Esophagus squamous epithelium (tissue), 5 donors: ENCODE results near the gene PTDSS2. TPM values are rescaled to one million over a fixed set of nuclear protein-coding genes. Genes with fewer than 3 reads are reported as not detected.

Source experiments
- DNase-seq: peaks from one replicate; lab custom pipeline; 2025; lab: John Stamatoyannopoulos, UW
- H3K27ac ChIP-seq, 4 donors: fragments of 200-600 bp; sonication (generic); one replicate each; pipeline ENCODE4 v1.5.1; 2016 to 2019; ENCODE audit warnings: mild to moderate bottlenecking in 1 of 4
- H3K27me3 ChIP-seq, 4 donors: fragments of 200-600 bp; sonication (generic); 1 replicate in 3 of 4; 2 replicates in 1 of 4; pipeline versions ENCODE4 v1.5.1 to v1.6.0; 2017 to 2021; ENCODE audit warnings: antibody characterized with exemption in 1 of 4
- H3K36me3 ChIP-seq, 3 donors: fragments of 200-600 bp; sonication (generic); one replicate each; pipeline ENCODE4 v1.5.1; 2016 to 2019
- H3K4me1 ChIP-seq, 3 donors: fragments of 200-600 bp; sonication (generic); one replicate each; pipeline ENCODE4 v1.5.1; 2017 to 2019
- H3K4me3 ChIP-seq, 4 donors: fragments of 200-600 bp; sonication (generic); 1 replicate in 3 of 4; 2 replicates in 1 of 4; pipeline ENCODE4 v1.5.1; 2016 to 2019; ENCODE audit warnings: mild to moderate bottlenecking in 2 of 4, moderate library complexity in 1 of 4
- H3K9me3 ChIP-seq, 3 donors: fragments of 200-600 bp; sonication (generic); one replicate each; pipeline ENCODE4 v1.5.1; 2016 to 2019
- CTCF ChIP-seq, 6 experiments: fragments of 450-650 bp in 4 of 6; fragments of 200-600 bp in 2 of 6; sonication (generic) in 2 of 6; IDR thresholded peaks; one replicate each; pipeline ENCODE4 v1.5.1; 2016 to 2019; ENCODE audit warnings: antibody characterized with exemption in 6 of 6, mild to moderate bottlenecking in 4 of 6, moderate library complexity in 4 of 6
- POLR2A ChIP-seq, 4 donors: fragments of 450-650 bp; IDR thresholded peaks; one replicate each; pipeline ENCODE4 v1.6.1; 2017; ENCODE audit warnings: antibody characterized with exemption in 4 of 4, mild to moderate bottlenecking in 4 of 4, moderate library complexity in 3 of 4
- WGBS, 2 donors: methylation state at CpG; one replicate each; pipeline ENCODE4 v1.1.5; 2018; 5-methylcytosine and 5-hydroxymethylcytosine counted together
- intact Hi-C: fragments of 100-400 bp; cut with DNase I; formaldehyde crosslinking; loops from one replicate; pipeline ENCODE4 v1.15.0; 2022
- total RNA-seq, 4 donors: library from RNA; depleted of rRNA; stranded (reverse); fragments of >200 nt; gene quantifications; one replicate each; pipeline ENCODE4 v1.1.0, GENCODE V29; 2016
- donor health status: DM: yes; HTN: yes; CAD: no.

Gene PTDSS2
- total RNA-seq, 4 donors from 2014 or later = 15.8 to 34.3 (median 22.8) TPM

- H3K4me3 ChIP-seq = no peak overlapping the region
- TF ChIP-seq CTCF (IDR thresholded peaks at IDR 0.05) (no peak), POLR2A (IDR thresholded peaks at IDR 0.05) (no peak)
- DNase-seq = no peak
- intact Hi-C loops = no loop called here
- no peaks in the 10 kb centered on the region for H3K9me3 ChIP-seq
- H3K27ac ChIP-seq = no peak overlapping the region
- H3K27me3 ChIP-seq = no peaks in the 10 kb centered on the region
- peaks cover 0 to 4% (median 0%) of the 10 kb centered on the region in 3 donors for H3K4me1 ChIP-seq
- WGBS, 2 donors = 89% methylated on average over 7 of the region's 19 CpGs; no CpG with 5 or more reads in 1 of the 2 donors
- H3K36me3 ChIP-seq = peaks cover 6 to 62% (median 8%) of the 10 kb centered on the region in 3 donors
Measured at GRCh38 chr11:488992-489391, 38.9 kb downstream of the PTDSS2 start.

GRCh38 chr11:489610-490185, 39.6 kb downstream of the PTDSS2 start:
- peaks cover 13 to 69% (median 15%) of the 10 kb centered on the region in 3 donors for H3K36me3 ChIP-seq
- intact Hi-C loops = no loop called here
- TF ChIP-seq CTCF (IDR thresholded peaks at IDR 0.05) (no peak), POLR2A (IDR thresholded peaks at IDR 0.05) (no peak)
- peaks cover 0 to 4% (median 0%) of the 10 kb centered on the region in 3 donors for H3K4me1 ChIP-seq
- no peak overlapping the region for H3K4me3 ChIP-seq
- DNase-seq = no peak
- no peaks in the 10 kb centered on the region for H3K9me3 ChIP-seq
- H3K27me3 ChIP-seq = no peaks in the 10 kb centered on the region
- 81 to 88% methylated on average over 10 to 11 of the region's 37 CpGs for WGBS, 2 donors
- no peak overlapping the region for H3K27ac ChIP-seq

GRCh38 chr11:490186-490929, 40.3 kb downstream of the PTDSS2 start:
- no peak for TF ChIP-seq POLR2A (IDR thresholded peaks at IDR 0.05)
- TF ChIP-seq CTCF (IDR thresholded peaks at IDR 0.05) = no peak
- H3K4me1 ChIP-seq = peaks cover 0 to 4% (median 0%) of the 10 kb centered on the region in 3 donors
- H3K27me3 ChIP-seq = no peaks in the 10 kb centered on the region
- H3K27ac ChIP-seq = no peak overlapping the region
- WGBS, 2 donors = 80 to 91% methylated on average over 14 to 21 of the region's 38 CpGs
- H3K4me3 ChIP-seq = no peak overlapping the region
- no peaks in the 10 kb centered on the region for H3K9me3 ChIP-seq
- H3K36me3 ChIP-seq = peaks cover 17 to 76% (median 19%) of the 10 kb centered on the region in 3 donors
- intact Hi-C loops = no loop called here
- no peak for DNase-seq

GRCh38 chr11:490930-491260, 40.8 kb downstream of the PTDSS2 start:
- WGBS, 2 donors = 65 to 93% methylated on average over 3 to 4 of the region's 15 CpGs
- no peak for DNase-seq
- no peak overlapping the region for H3K27ac ChIP-seq
- no peak for TF ChIP-seq POLR2A (IDR thresholded peaks at IDR 0.05)
- TF ChIP-seq CTCF (IDR thresholded peaks at IDR 0.05) = no peak
- H3K9me3 ChIP-seq = no peaks in the 10 kb centered on the region
- no peaks in the 10 kb centered on the region for H3K27me3 ChIP-seq
- H3K4me1 ChIP-seq = peaks cover 0 to 4% (median 0%) of the 10 kb centered on the region in 3 donors
- intact Hi-C loops = no loop called here
- no peak overlapping the region for H3K4me3 ChIP-seq
- H3K36me3 ChIP-seq = peaks cover 17 to 81% (median 25%) of the 10 kb centered on the region in 3 donors

GRCh38 chr11:491358-491757, 41.3 kb downstream of the PTDSS2 start:
- no peaks in the 10 kb centered on the region for H3K9me3 ChIP-seq
- H3K4me3 ChIP-seq = no peak overlapping the region
- peaks cover 0 to under 1% (median 0%) of the 10 kb centered on the region in 3 donors for H3K4me1 ChIP-seq
- peaks cover 17 to 86% (median 28%) of the 10 kb centered on the region in 3 donors for H3K36me3 ChIP-seq
- H3K27ac ChIP-seq = no peak overlapping the region
- H3K27me3 ChIP-seq = no peaks in the 10 kb centered on the region
- DNase-seq = no peak
- WGBS, 2 donors = 69% methylated on average over 3 of the region's 7 CpGs; no CpG with 5 or more reads in 1 of the 2 donors
- TF ChIP-seq CTCF (IDR thresholded peaks at IDR 0.05) (no peak), POLR2A (IDR thresholded peaks at IDR 0.05) (no peak)
- intact Hi-C loops = no loop called here
